H9 (cell line): ENCODE results near the gene BCL2L1. TPM values are rescaled to one million over a fixed set of nuclear protein-coding genes. Genes with fewer than 3 reads are reported as not detected.

Source experiments
- DNase-seq: peaks from one replicate; pipeline ENCODE4 v3.0.0-alpha.2; 2017
- H2AFZ ChIP-seq: one replicate; pipeline ENCODE4 v1.6.1; 2013; ENCODE audit warnings: mild to moderate bottlenecking, low read length, control low read depth, moderate library complexity
- H2AK5ac ChIP-seq: 2 replicates; pipeline ENCODE4 v1.6.1; 2013; ENCODE audit warnings: low read length, control low read depth, mixed read lengths; ENCODE audit not compliant: insufficient read length
- H2BK120ac ChIP-seq: one replicate; pipeline ENCODE4 v1.6.1; 2013; ENCODE audit warnings: low read depth, mild to moderate bottlenecking, low read length, control low read depth, inconsistent platforms; ENCODE audit not compliant: poor library complexity, severe bottlenecking
- H2BK12ac ChIP-seq: 2 replicates; pipeline ENCODE4 v1.6.1; 2013; ENCODE audit warnings: low read length, control low read depth, mixed read lengths, low read depth; ENCODE audit not compliant: insufficient read length
- H2BK15ac ChIP-seq: 2 replicates; pipeline ENCODE4 v1.6.1; 2013; ENCODE audit warnings: low read depth, low read length, control low read depth
- H2BK20ac ChIP-seq: one replicate; pipeline ENCODE4 v1.6.1; 2013; ENCODE audit warnings: low read depth, mild to moderate bottlenecking, low read length, control low read depth, inconsistent platforms; ENCODE audit not compliant: poor library complexity, severe bottlenecking
- H2BK5ac ChIP-seq: 2 replicates; pipeline ENCODE4 v1.6.1; 2013; ENCODE audit warnings: low read length, control low read depth, mixed read lengths; ENCODE audit not compliant: insufficient read length
- H3K14ac ChIP-seq: 2 replicates; pipeline ENCODE4 v1.6.1; 2013; ENCODE audit warnings: low read length, control low read depth; ENCODE audit not compliant: insufficient read depth
- H3K18ac ChIP-seq: 2 replicates; pipeline ENCODE4 v1.6.1; 2013; ENCODE audit warnings: low read depth, mild to moderate bottlenecking, mixed read lengths, low read length, control low read depth; ENCODE audit not compliant: insufficient read length
- H3K23ac ChIP-seq: 2 replicates; pipeline ENCODE4 v1.6.1; 2013; ENCODE audit warnings: low read length, control low read depth, mixed read lengths, low read depth; ENCODE audit not compliant: insufficient read length
- H3K23me2 ChIP-seq: 2 replicates; pipeline ENCODE4 v1.6.1; 2013; ENCODE audit warnings: low read depth, mild to moderate bottlenecking, mixed read lengths, low read length, control low read depth; ENCODE audit not compliant: insufficient read length, poor library complexity, severe bottlenecking
- H3K27ac ChIP-seq: 2 replicates; pipeline ENCODE4 v1.5.1; 2013; ENCODE audit warnings: low read length, control low read depth, mixed read lengths, low read depth; ENCODE audit not compliant: insufficient read length
- H3K27me3 ChIP-seq: 2 replicates; pipeline ENCODE4 v1.6.1; 2013; ENCODE audit warnings: low read length, control low read depth, inconsistent platforms; ENCODE audit not compliant: insufficient read depth
- H3K4ac ChIP-seq: 2 replicates; pipeline ENCODE4 v1.6.1; 2013; ENCODE audit warnings: low read depth, mild to moderate bottlenecking, control low read depth, inconsistent platforms, low read length, moderate library complexity
- H3K4me1 ChIP-seq: 2 replicates; pipeline ENCODE4 v1.6.1; 2013; ENCODE audit warnings: low read length, control low read depth, inconsistent platforms; ENCODE audit not compliant: insufficient read depth
- H3K4me2 ChIP-seq: 2 replicates; pipeline ENCODE4 v1.6.1; 2013; ENCODE audit warnings: low read length, control low read depth, mixed read lengths; ENCODE audit not compliant: insufficient read length, insufficient read depth
- H3K56ac ChIP-seq: 2 replicates; pipeline ENCODE4 v1.6.1; 2013; ENCODE audit warnings: low read depth, mild to moderate bottlenecking, mixed read lengths, low read length, control low read depth; ENCODE audit not compliant: insufficient read length
- H3K79me1 ChIP-seq: 2 replicates; pipeline ENCODE4 v1.6.1; 2013; ENCODE audit warnings: low read depth, mild to moderate bottlenecking, moderate library complexity, low read length, control low read depth, inconsistent platforms; ENCODE audit not compliant: insufficient read depth, poor library complexity, severe bottlenecking
- H3K79me2 ChIP-seq: 2 replicates; pipeline ENCODE4 v1.6.1; 2013; ENCODE audit warnings: low read length, control low read depth, inconsistent platforms; ENCODE audit not compliant: insufficient read depth
- H3K9ac ChIP-seq: 2 replicates; pipeline ENCODE4 v1.6.1; 2013; ENCODE audit warnings: low read length, control low read depth, mixed read lengths; ENCODE audit not compliant: insufficient read length; ENCODE audit errors: extremely low read depth
- H3K9me3 ChIP-seq: one replicate; pipeline ENCODE4 v1.6.1; 2013; ENCODE audit warnings: low read depth, low read length, inconsistent platforms; ENCODE audit not compliant: control insufficient read depth
- H3T11ph ChIP-seq: one replicate; pipeline ENCODE4 v1.6.1; 2013; ENCODE audit warnings: mild to moderate bottlenecking, low read length, control low read depth, inconsistent platforms
- H4K20me1 ChIP-seq: one replicate; pipeline ENCODE4 v1.6.1; 2013; ENCODE audit not compliant: control insufficient read depth, insufficient read length, insufficient read depth
- H4K5ac ChIP-seq: 2 replicates; pipeline ENCODE4 v1.6.1; 2013; ENCODE audit warnings: low read depth, mild to moderate bottlenecking, mixed read lengths, low read length, control low read depth; ENCODE audit not compliant: insufficient read length
- H4K8ac ChIP-seq: replicated peaks from 2 replicates; pipeline ENCODE4 v1.6.1; 2013; ENCODE audit warnings: low read length, control low read depth, mixed read lengths, low read depth; ENCODE audit not compliant: insufficient read length
- H4K91ac ChIP-seq: 2 replicates; pipeline ENCODE4 v1.6.1; 2013; ENCODE audit warnings: low read depth, mild to moderate bottlenecking, moderate library complexity, mixed read lengths, low read length, control low read depth; ENCODE audit not compliant: insufficient read length
- H3K27ac Mint-ChIP-seq, 3 experiments: 2 replicates in 2 of 3; 3 replicates in 1 of 3; pipeline ENCODE4 v1.8.0; 2020 to 2021; ENCODE audit warnings: mixed read lengths in 3 of 3, mild to moderate bottlenecking in 1 of 3, moderate library complexity in 1 of 3
- H3K27me3 Mint-ChIP-seq: 2 replicates; pipeline ENCODE4 v1.8.0; 2021; ENCODE audit warnings: low read depth, mild to moderate bottlenecking, moderate library complexity, mixed read lengths
- H3K36me3 Mint-ChIP-seq, 3 experiments: 2 replicates in 2 of 3; 3 replicates in 1 of 3; pipeline ENCODE4 v1.8.0; 2020 to 2021; ENCODE audit warnings: low read depth in 3 of 3, mixed read lengths in 3 of 3; ENCODE audit not compliant: insufficient read depth in 1 of 3
- H3K4me1 Mint-ChIP-seq, 2 experiments: 2 replicates each; pipeline ENCODE4 v1.8.0; 2020; ENCODE audit warnings: mixed read lengths in 2 of 2
- H3K4me3 Mint-ChIP-seq, 2 experiments: 2 replicates in 1 of 2; 3 replicates in 1 of 2; pipeline ENCODE4 v1.8.0; 2020 to 2021; ENCODE audit warnings: mild to moderate bottlenecking in 2 of 2, mixed read lengths in 2 of 2, moderate library complexity in 1 of 2
- H3K9me3 Mint-ChIP-seq, 2 experiments: 2 replicates in 1 of 2; 3 replicates in 1 of 2; pipeline ENCODE4 v1.8.0; 2020; ENCODE audit warnings: mild to moderate bottlenecking in 2 of 2, mixed read lengths in 2 of 2, moderate library complexity in 1 of 2
- CTCF ChIP-seq: fragments of 200-600 bp; sonication (generic); conservative IDR thresholded peaks from 3 replicates; pipeline ENCODE4 v1.8.0; 2021; ENCODE audit warnings: antibody characterized with exemption, mild to moderate bottlenecking
- WGBS: extraction: QIAGEN DNeasy Blood & Tissue Kit; methylation state at CpG from one replicate; pipeline ENCODE4 v1.1.7; 2013; ENCODE audit warnings: missing lambda C conversion rate, low lambda C conversion rate, mixed read lengths; ENCODE audit not compliant: insufficient read length; ENCODE audit errors: extremely low coverage; 5-methylcytosine and 5-hydroxymethylcytosine counted together
- total RNA-seq: library from RNA; stranded (reverse); gene quantifications from 2 replicates; pipeline ENCODE4 v1.2.1, GENCODE V29; 2021

Gene BCL2L1
- total RNA-seq, 1 experiment from 2014 or later: 105 TPM

- H2BK12ac ChIP-seq: no peak overlapping the region
- no peak overlapping the region for H3K9ac ChIP-seq
- H4K20me1 ChIP-seq: no peaks in the 10 kb centered on the region
- Mint-ChIP-seq H3K4me3 (peak overlapping the region; percentile 62 to 74), H3K4me1 (peaks cover 32 to 37% of the 10 kb centered on the region in 2 experiments), H3K27me3 (no peaks in the 10 kb centered on the region), H3K9me3 (no peaks in the 10 kb centered on the region), H3K36me3 (peaks cover 3 to 24% (median 19%) of the 10 kb centered on the region in 3 experiments; a peak in 6 of 7 replicates), H3K27ac (peak overlapping the region; percentile 65 to 94 (median 92); a peak in 6 of 7 replicates)
- H2AK5ac ChIP-seq: no peak overlapping the region
- H3K14ac ChIP-seq: no peak overlapping the region
- H3K56ac ChIP-seq: no peak overlapping the region
- peak; percentile 94 for TF ChIP-seq CTCF
- H2AFZ ChIP-seq: no peak overlapping the region
- H2BK120ac ChIP-seq: no peak overlapping the region
- H2BK20ac ChIP-seq: no peak overlapping the region
- no CpG with 5 or more reads among the region's 31 CpGs for WGBS
- H3T11ph ChIP-seq: no peak overlapping the region
- no peaks in the 10 kb centered on the region for H3K27me3 ChIP-seq
- no peak overlapping the region for H3K4ac ChIP-seq
- no peak overlapping the region for H4K8ac ChIP-seq
- no peaks in the 10 kb centered on the region for H3K79me2 ChIP-seq
- H3K27ac ChIP-seq: no peak overlapping the region
- H3K4me1 ChIP-seq: no peaks in the 10 kb centered on the region
- no peak overlapping the region for H4K5ac ChIP-seq
- peak; percentile 93 for DNase-seq
- H3K23ac ChIP-seq: no peak overlapping the region
- H3K23me2 ChIP-seq: peaks cover 5% of the 10 kb centered on the region
- H3K18ac ChIP-seq: no peak overlapping the region
- H2BK5ac ChIP-seq: no peak overlapping the region
- H4K91ac ChIP-seq: no peak overlapping the region
- H3K4me2 ChIP-seq: peak overlapping the region; percentile 44
- no peaks in the 10 kb centered on the region for H3K9me3 ChIP-seq
- no peaks in the 10 kb centered on the region for H3K79me1 ChIP-seq
- no peak overlapping the region for H2BK15ac ChIP-seq
Observed at GRCh38 chr20:31661625-31662371, 60.9 kb downstream of the BCL2L1 start.
